H9 (cell line): ENCODE results near the gene RGS6. TPM values are rescaled to one million over a fixed set of nuclear protein-coding genes. Genes with fewer than 3 reads are reported as not detected.

Source experiments
- DNase-seq: peaks from one replicate; pipeline ENCODE4 v3.0.0-alpha.2; 2017
- H2AFZ ChIP-seq: one replicate; pipeline ENCODE4 v1.6.1; 2013; ENCODE audit warnings: mild to moderate bottlenecking, low read length, control low read depth, moderate library complexity
- H2AK5ac ChIP-seq: 2 replicates; pipeline ENCODE4 v1.6.1; 2013; ENCODE audit warnings: low read length, control low read depth, mixed read lengths; ENCODE audit not compliant: insufficient read length
- H2BK120ac ChIP-seq: one replicate; pipeline ENCODE4 v1.6.1; 2013; ENCODE audit warnings: low read depth, mild to moderate bottlenecking, low read length, control low read depth, inconsistent platforms; ENCODE audit not compliant: poor library complexity, severe bottlenecking
- H2BK12ac ChIP-seq: 2 replicates; pipeline ENCODE4 v1.6.1; 2013; ENCODE audit warnings: low read length, control low read depth, mixed read lengths, low read depth; ENCODE audit not compliant: insufficient read length
- H2BK15ac ChIP-seq: 2 replicates; pipeline ENCODE4 v1.6.1; 2013; ENCODE audit warnings: low read depth, low read length, control low read depth
- H2BK20ac ChIP-seq: one replicate; pipeline ENCODE4 v1.6.1; 2013; ENCODE audit warnings: low read depth, mild to moderate bottlenecking, low read length, control low read depth, inconsistent platforms; ENCODE audit not compliant: poor library complexity, severe bottlenecking
- H2BK5ac ChIP-seq: 2 replicates; pipeline ENCODE4 v1.6.1; 2013; ENCODE audit warnings: low read length, control low read depth, mixed read lengths; ENCODE audit not compliant: insufficient read length
- H3K14ac ChIP-seq: 2 replicates; pipeline ENCODE4 v1.6.1; 2013; ENCODE audit warnings: low read length, control low read depth; ENCODE audit not compliant: insufficient read depth
- H3K18ac ChIP-seq: 2 replicates; pipeline ENCODE4 v1.6.1; 2013; ENCODE audit warnings: low read depth, mild to moderate bottlenecking, mixed read lengths, low read length, control low read depth; ENCODE audit not compliant: insufficient read length
- H3K23ac ChIP-seq: 2 replicates; pipeline ENCODE4 v1.6.1; 2013; ENCODE audit warnings: low read length, control low read depth, mixed read lengths, low read depth; ENCODE audit not compliant: insufficient read length
- H3K23me2 ChIP-seq: 2 replicates; pipeline ENCODE4 v1.6.1; 2013; ENCODE audit warnings: low read depth, mild to moderate bottlenecking, mixed read lengths, low read length, control low read depth; ENCODE audit not compliant: insufficient read length, poor library complexity, severe bottlenecking
- H3K27ac ChIP-seq: 2 replicates; pipeline ENCODE4 v1.5.1; 2013; ENCODE audit warnings: low read length, control low read depth, mixed read lengths, low read depth; ENCODE audit not compliant: insufficient read length
- H3K27me3 ChIP-seq: 2 replicates; pipeline ENCODE4 v1.6.1; 2013; ENCODE audit warnings: low read length, control low read depth, inconsistent platforms; ENCODE audit not compliant: insufficient read depth
- H3K4ac ChIP-seq: 2 replicates; pipeline ENCODE4 v1.6.1; 2013; ENCODE audit warnings: low read depth, mild to moderate bottlenecking, control low read depth, inconsistent platforms, low read length, moderate library complexity
- H3K4me1 ChIP-seq: 2 replicates; pipeline ENCODE4 v1.6.1; 2013; ENCODE audit warnings: low read length, control low read depth, inconsistent platforms; ENCODE audit not compliant: insufficient read depth
- H3K4me2 ChIP-seq: 2 replicates; pipeline ENCODE4 v1.6.1; 2013; ENCODE audit warnings: low read length, control low read depth, mixed read lengths; ENCODE audit not compliant: insufficient read length, insufficient read depth
- H3K56ac ChIP-seq: 2 replicates; pipeline ENCODE4 v1.6.1; 2013; ENCODE audit warnings: low read depth, mild to moderate bottlenecking, mixed read lengths, low read length, control low read depth; ENCODE audit not compliant: insufficient read length
- H3K79me1 ChIP-seq: 2 replicates; pipeline ENCODE4 v1.6.1; 2013; ENCODE audit warnings: low read depth, mild to moderate bottlenecking, moderate library complexity, low read length, control low read depth, inconsistent platforms; ENCODE audit not compliant: insufficient read depth, poor library complexity, severe bottlenecking
- H3K79me2 ChIP-seq: 2 replicates; pipeline ENCODE4 v1.6.1; 2013; ENCODE audit warnings: low read length, control low read depth, inconsistent platforms; ENCODE audit not compliant: insufficient read depth
- H3K9ac ChIP-seq: 2 replicates; pipeline ENCODE4 v1.6.1; 2013; ENCODE audit warnings: low read length, control low read depth, mixed read lengths; ENCODE audit not compliant: insufficient read length; ENCODE audit errors: extremely low read depth
- H3K9me3 ChIP-seq: one replicate; pipeline ENCODE4 v1.6.1; 2013; ENCODE audit warnings: low read depth, low read length, inconsistent platforms; ENCODE audit not compliant: control insufficient read depth
- H3T11ph ChIP-seq: one replicate; pipeline ENCODE4 v1.6.1; 2013; ENCODE audit warnings: mild to moderate bottlenecking, low read length, control low read depth, inconsistent platforms
- H4K20me1 ChIP-seq: one replicate; pipeline ENCODE4 v1.6.1; 2013; ENCODE audit not compliant: control insufficient read depth, insufficient read length, insufficient read depth
- H4K5ac ChIP-seq: 2 replicates; pipeline ENCODE4 v1.6.1; 2013; ENCODE audit warnings: low read depth, mild to moderate bottlenecking, mixed read lengths, low read length, control low read depth; ENCODE audit not compliant: insufficient read length
- H4K8ac ChIP-seq: replicated peaks from 2 replicates; pipeline ENCODE4 v1.6.1; 2013; ENCODE audit warnings: low read length, control low read depth, mixed read lengths, low read depth; ENCODE audit not compliant: insufficient read length
- H4K91ac ChIP-seq: 2 replicates; pipeline ENCODE4 v1.6.1; 2013; ENCODE audit warnings: low read depth, mild to moderate bottlenecking, moderate library complexity, mixed read lengths, low read length, control low read depth; ENCODE audit not compliant: insufficient read length
- H3K27ac Mint-ChIP-seq, 3 experiments: 2 replicates in 2 of 3; 3 replicates in 1 of 3; pipeline ENCODE4 v1.8.0; 2020 to 2021; ENCODE audit warnings: mixed read lengths in 3 of 3, mild to moderate bottlenecking in 1 of 3, moderate library complexity in 1 of 3
- H3K27me3 Mint-ChIP-seq: 2 replicates; pipeline ENCODE4 v1.8.0; 2021; ENCODE audit warnings: low read depth, mild to moderate bottlenecking, moderate library complexity, mixed read lengths
- H3K36me3 Mint-ChIP-seq, 3 experiments: 2 replicates in 2 of 3; 3 replicates in 1 of 3; pipeline ENCODE4 v1.8.0; 2020 to 2021; ENCODE audit warnings: low read depth in 3 of 3, mixed read lengths in 3 of 3; ENCODE audit not compliant: insufficient read depth in 1 of 3
- H3K4me1 Mint-ChIP-seq, 2 experiments: 2 replicates each; pipeline ENCODE4 v1.8.0; 2020; ENCODE audit warnings: mixed read lengths in 2 of 2
- H3K4me3 Mint-ChIP-seq, 2 experiments: 2 replicates in 1 of 2; 3 replicates in 1 of 2; pipeline ENCODE4 v1.8.0; 2020 to 2021; ENCODE audit warnings: mild to moderate bottlenecking in 2 of 2, mixed read lengths in 2 of 2, moderate library complexity in 1 of 2
- H3K9me3 Mint-ChIP-seq, 2 experiments: 2 replicates in 1 of 2; 3 replicates in 1 of 2; pipeline ENCODE4 v1.8.0; 2020; ENCODE audit warnings: mild to moderate bottlenecking in 2 of 2, mixed read lengths in 2 of 2, moderate library complexity in 1 of 2
- CTCF ChIP-seq: fragments of 200-600 bp; sonication (generic); conservative IDR thresholded peaks from 3 replicates; pipeline ENCODE4 v1.8.0; 2021; ENCODE audit warnings: antibody characterized with exemption, mild to moderate bottlenecking
- WGBS: extraction: QIAGEN DNeasy Blood & Tissue Kit; methylation state at CpG from one replicate; pipeline ENCODE4 v1.1.7; 2013; ENCODE audit warnings: missing lambda C conversion rate, low lambda C conversion rate, mixed read lengths; ENCODE audit not compliant: insufficient read length; ENCODE audit errors: extremely low coverage; 5-methylcytosine and 5-hydroxymethylcytosine counted together
- total RNA-seq: library from RNA; stranded (reverse); gene quantifications from 2 replicates; pipeline ENCODE4 v1.2.1, GENCODE V29; 2021

Gene RGS6
- total RNA-seq, 1 experiment from 2014 or later = 3.0 TPM

- no peaks in the 10 kb centered on the region for H3K27me3 ChIP-seq
- H3K4me1 Mint-ChIP-seq = peaks cover 23 to 28% of the 10 kb centered on the region in 2 experiments
- no peak overlapping the region for H3K14ac ChIP-seq
- H3K4ac ChIP-seq = no peak overlapping the region
- no peak overlapping the region for H2AFZ ChIP-seq
- H2BK120ac ChIP-seq = no peak overlapping the region
- H2BK5ac ChIP-seq = no peak overlapping the region
- H3K18ac ChIP-seq = no peak overlapping the region
- H3T11ph ChIP-seq = no peak overlapping the region
- H3K56ac ChIP-seq = no peak overlapping the region
- no peak overlapping the region for H2AK5ac ChIP-seq
- H3K27me3 Mint-ChIP-seq = peaks cover 2% of the 10 kb centered on the region; the same call in 1 of the 2 replicates
- DNase-seq = no peak
- no peak overlapping the region for H2BK12ac ChIP-seq
- H3K4me3 Mint-ChIP-seq = no peak overlapping the region
- H3K4me1 ChIP-seq = no peaks in the 10 kb centered on the region; the same call in 1 of the 2 replicates
- no peak overlapping the region for H4K91ac ChIP-seq
- no peaks in the 10 kb centered on the region for H3K79me1 ChIP-seq
- WGBS = no CpG with 5 or more reads among the region's 5 CpGs
- TF ChIP-seq CTCF = no peak
- no peaks in the 10 kb centered on the region for H3K23me2 ChIP-seq
- H3K27ac Mint-ChIP-seq = no peak overlapping the region
- H3K9me3 ChIP-seq = no peaks in the 10 kb centered on the region
- no peaks in the 10 kb centered on the region; a peak in 1 of 5 replicates for H3K9me3 Mint-ChIP-seq
- H2BK15ac ChIP-seq = no peak overlapping the region
- no peak overlapping the region for H3K23ac ChIP-seq
- H3K27ac ChIP-seq = no peak overlapping the region
- H3K4me2 ChIP-seq = no peak overlapping the region
- H3K9ac ChIP-seq = no peak overlapping the region
- H3K36me3 Mint-ChIP-seq = no peaks in the 10 kb centered on the region
- no peak overlapping the region for H4K8ac ChIP-seq
- no peaks in the 10 kb centered on the region for H4K20me1 ChIP-seq
- H3K79me2 ChIP-seq = no peaks in the 10 kb centered on the region
- no peak overlapping the region for H2BK20ac ChIP-seq
- no peak overlapping the region for H4K5ac ChIP-seq
Observed at GRCh38 chr14:72598306-72598705, 666.1 kb downstream of the RGS6 start.
